Tibial nerve (tissue), 4 donors: Measurements from ENCODE around the gene NR2C2. TPM values are rescaled to one million over a fixed set of nuclear protein-coding genes. Genes with fewer than 3 reads are reported as not detected.
A peak's percentile ranks its signal among the peaks of the same experiment; 100 is the strongest.

ENCODE experiments used
- DNase-seq, 2 donors: peaks; one replicate each; pipeline ENCODE4 v3.0.0-alpha.2; 2019; ENCODE audit warnings: low spot score in 2 of 2
- H3K27ac ChIP-seq, 4 donors: fragments of 200-600 bp; sonication (generic) in 3 of 4; one replicate each; pipeline ENCODE4 v1.5.1; 2017 to 2019; ENCODE audit warnings: mild to moderate bottlenecking in 1 of 4
- H3K27me3 ChIP-seq, 2 donors: fragments of 200-600 bp; sonication (generic) in 1 of 2; one replicate each; pipeline versions ENCODE4 v1.5.1 to v1.6.0; 2017 to 2019
- H3K36me3 ChIP-seq, 3 donors: fragments of 200-600 bp; sonication (generic); one replicate each; pipeline ENCODE4 v1.5.1; 2018 to 2019
- H3K4me1 ChIP-seq, 4 donors: fragments of 200-600 bp; sonication (generic) in 3 of 4; one replicate each; pipeline ENCODE4 v1.5.1; 2017 to 2019
- H3K4me3 ChIP-seq, 4 donors: fragments of 200-600 bp; sonication (generic) in 3 of 4; one replicate each; pipeline ENCODE4 v1.5.1; 2017 to 2019; ENCODE audit warnings: mild to moderate bottlenecking in 1 of 4, moderate library complexity in 1 of 4
- H3K9me3 ChIP-seq, 4 donors: fragments of 200-600 bp; sonication (generic) in 3 of 4; one replicate each; pipeline ENCODE4 v1.5.1; 2017 to 2019
- EP300 ChIP-seq, 2 donors: sonication (generic); formaldehyde crosslinking; IDR thresholded peaks; one replicate each; pipeline ENCODE4 v1.6.1; 2017; ENCODE audit warnings: antibody characterized with exemption in 2 of 2, mild to moderate bottlenecking in 1 of 2
- POLR2A ChIP-seq, 2 donors: fragments of 450-650 bp; IDR thresholded peaks; one replicate each; pipeline ENCODE4 v1.6.1; 2017; ENCODE audit warnings: antibody characterized with exemption in 2 of 2, mild to moderate bottlenecking in 2 of 2, moderate library complexity in 2 of 2
- WGBS, 2 donors: methylation state at CpG; one replicate each; pipeline ENCODE4 v1.1.5; 2018; 5-methylcytosine and 5-hydroxymethylcytosine counted together
- total RNA-seq, 4 donors: library from RNA; depleted of rRNA; stranded (reverse); fragments of >200 nt; gene quantifications; one replicate each; pipeline ENCODE4 v1.1.0, GENCODE V29; 2016
- TF ChIP-seq, protein P1 (sequence below), 5 experiments: fragments of 200-600 bp in 3 of 5; fragments of 450-650 bp in 2 of 5; sonication (generic) in 3 of 5; IDR thresholded peaks; one replicate each; pipeline ENCODE4 v1.5.1; 2016 to 2019; ENCODE audit warnings: antibody characterized with exemption in 5 of 5, mild to moderate bottlenecking in 3 of 5, moderate library complexity in 2 of 5

The NR2C2 gene
- total RNA-seq, 4 donors from 2014 or later = 34.5 to 54.3 (median 44.4) TPM

- TF ChIP-seq POLR2A (IDR thresholded peaks at IDR 0.05) (no peak), EP300 (IDR thresholded peaks at IDR 0.05) (no peak)
- TF ChIP-seq, protein P1, sequence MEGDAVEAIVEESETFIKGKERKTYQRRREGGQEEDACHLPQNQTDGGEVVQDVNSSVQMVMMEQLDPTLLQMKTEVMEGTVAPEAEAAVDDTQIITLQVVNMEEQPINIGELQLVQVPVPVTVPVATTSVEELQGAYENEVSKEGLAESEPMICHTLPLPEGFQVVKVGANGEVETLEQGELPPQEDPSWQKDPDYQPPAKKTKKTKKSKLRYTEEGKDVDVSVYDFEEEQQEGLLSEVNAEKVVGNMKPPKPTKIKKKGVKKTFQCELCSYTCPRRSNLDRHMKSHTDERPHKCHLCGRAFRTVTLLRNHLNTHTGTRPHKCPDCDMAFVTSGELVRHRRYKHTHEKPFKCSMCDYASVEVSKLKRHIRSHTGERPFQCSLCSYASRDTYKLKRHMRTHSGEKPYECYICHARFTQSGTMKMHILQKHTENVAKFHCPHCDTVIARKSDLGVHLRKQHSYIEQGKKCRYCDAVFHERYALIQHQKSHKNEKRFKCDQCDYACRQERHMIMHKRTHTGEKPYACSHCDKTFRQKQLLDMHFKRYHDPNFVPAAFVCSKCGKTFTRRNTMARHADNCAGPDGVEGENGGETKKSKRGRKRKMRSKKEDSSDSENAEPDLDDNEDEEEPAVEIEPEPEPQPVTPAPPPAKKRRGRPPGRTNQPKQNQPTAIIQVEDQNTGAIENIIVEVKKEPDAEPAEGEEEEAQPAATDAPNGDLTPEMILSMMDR (IDR thresholded peaks at IDR 0.05) = no peak
- Histone ChIP-seq H3K4me3 (no peak overlapping the region), H3K9me3 (no peaks in the 10 kb centered on the region), H3K27ac (peak overlapping the region in 1 of 4 donors; percentile 22), H3K4me1 (no peaks in the 10 kb centered on the region), H3K36me3 (peaks cover 0 to 32% (median 0%) of the 10 kb centered on the region in 3 donors), H3K27me3 (no peaks in the 10 kb centered on the region)
- 84 to 87% methylated on average over 2 of the region's 2 CpGs for WGBS, 2 donors
- DNase-seq = no peak
Observed at GRCh38 chr3:14929310-14930074, 17.9 kb upstream of the NR2C2 start.

DNA sequence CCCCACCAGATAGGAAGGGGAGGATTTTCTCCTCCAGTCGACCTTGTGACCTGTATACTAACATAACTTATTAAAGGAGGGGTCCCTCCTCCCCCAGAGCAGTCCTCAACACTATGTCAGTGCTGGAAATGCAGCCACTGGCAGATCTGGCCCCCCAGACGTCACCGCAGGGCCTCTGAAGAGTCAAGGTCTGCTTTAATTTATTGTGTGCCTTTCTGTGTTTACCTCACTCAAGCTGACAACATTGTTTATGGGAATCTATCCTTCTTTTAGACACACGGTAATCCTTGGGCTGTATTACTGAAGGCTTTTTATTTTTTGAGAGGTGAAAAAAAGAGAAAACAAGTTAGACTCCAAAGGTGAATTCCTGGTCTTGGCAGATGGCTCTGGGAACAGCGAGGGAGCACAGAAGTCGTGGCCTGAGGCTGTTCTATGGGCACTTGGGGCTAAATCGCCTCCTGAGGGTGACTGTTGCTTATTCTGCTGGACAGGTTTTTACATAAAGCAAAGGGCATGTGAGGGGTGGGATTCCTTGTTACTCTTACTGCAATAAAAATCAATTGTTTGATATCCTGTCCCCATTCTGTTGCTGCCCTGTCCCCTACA, 13.5 kb upstream of the NR2C2 start:
- Histone ChIP-seq H3K27me3 (no peaks in the 10 kb centered on the region), H3K36me3 (peaks cover 0 to 26% (median 0%) of the 10 kb centered on the region in 3 donors), H3K27ac (no peak overlapping the region), H3K4me1 (no peaks in the 10 kb centered on the region), H3K4me3 (no peak overlapping the region), H3K9me3 (no peaks in the 10 kb centered on the region)
- TF ChIP-seq EP300 (IDR thresholded peaks at IDR 0.05) (no peak), POLR2A (IDR thresholded peaks at IDR 0.05) (no peak)
- TF ChIP-seq, protein P1 (IDR thresholded peaks at IDR 0.05) = no peak
- DNase-seq = no peak
- 48 to 56% methylated on average over 7 of the region's 7 CpGs for WGBS, 2 donors

- Histone ChIP-seq H3K36me3 (peaks cover 0 to 26% (median 0%) of the 10 kb centered on the region in 3 donors), H3K4me1 (peaks cover 0 to 13% (median 4%) of the 10 kb centered on the region in 4 donors), H3K4me3 (no peak overlapping the region), H3K27ac (no peak overlapping the region), H3K27me3 (no peaks in the 10 kb centered on the region), H3K9me3 (no peaks in the 10 kb centered on the region)
- WGBS, 2 donors = 91 to 92% methylated on average over 6 of the region's 6 CpGs
- TF ChIP-seq EP300 (IDR thresholded peaks at IDR 0.05) (no peak), POLR2A (IDR thresholded peaks at IDR 0.05) (no peak)
- TF ChIP-seq, protein P1 (IDR thresholded peaks at IDR 0.05) = no peak
- DNase-seq = no peak
Observed at GRCh38 chr3:14935592-14936345, 11.6 kb upstream of the NR2C2 start.

- no peak overlapping the region for H3K4me3 ChIP-seq
- H3K9me3 ChIP-seq = no peaks in the 10 kb centered on the region
- H3K36me3 ChIP-seq = peaks cover 0 to 26% (median 0%) of the 10 kb centered on the region in 3 donors
- no peak for DNase-seq
- H3K27ac ChIP-seq = peak overlapping the region in 1 of 4 donors; percentile 31
- 80 to 88% methylated on average over 4 of the region's 4 CpGs for WGBS, 2 donors
- H3K27me3 ChIP-seq = no peaks in the 10 kb centered on the region
- H3K4me1 ChIP-seq = peaks cover 0 to 36% (median 21%) of the 10 kb centered on the region in 4 donors
- TF ChIP-seq, protein P1 (IDR thresholded peaks at IDR 0.05) = no peak
- TF ChIP-seq POLR2A (IDR thresholded peaks at IDR 0.05) = no peak
- no peak for TF ChIP-seq EP300 (IDR thresholded peaks at IDR 0.05)
Observed at GRCh38 chr3:14938954-14939353, 8.4 kb upstream of the NR2C2 start.
